AG08395 (cell line): Measurements from ENCODE around the gene ERVMER34-1.

Experiments
- DNase-seq: peaks from one replicate; pipeline ENCODE4 v3.0.0; 2012; ENCODE audit warnings: mixed read lengths, low spot score

Gene ERVMER34-1, protein sequence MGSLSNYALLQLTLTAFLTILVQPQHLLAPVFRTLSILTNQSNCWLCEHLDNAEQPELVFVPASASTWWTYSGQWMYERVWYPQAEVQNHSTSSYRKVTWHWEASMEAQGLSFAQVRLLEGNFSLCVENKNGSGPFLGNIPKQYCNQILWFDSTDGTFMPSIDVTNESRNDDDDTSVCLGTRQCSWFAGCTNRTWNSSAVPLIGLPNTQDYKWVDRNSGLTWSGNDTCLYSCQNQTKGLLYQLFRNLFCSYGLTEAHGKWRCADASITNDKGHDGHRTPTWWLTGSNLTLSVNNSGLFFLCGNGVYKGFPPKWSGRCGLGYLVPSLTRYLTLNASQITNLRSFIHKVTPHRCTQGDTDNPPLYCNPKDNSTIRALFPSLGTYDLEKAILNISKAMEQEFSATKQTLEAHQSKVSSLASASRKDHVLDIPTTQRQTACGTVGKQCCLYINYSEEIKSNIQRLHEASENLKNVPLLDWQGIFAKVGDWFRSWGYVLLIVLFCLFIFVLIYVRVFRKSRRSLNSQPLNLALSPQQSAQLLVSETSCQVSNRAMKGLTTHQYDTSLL

DNA sequence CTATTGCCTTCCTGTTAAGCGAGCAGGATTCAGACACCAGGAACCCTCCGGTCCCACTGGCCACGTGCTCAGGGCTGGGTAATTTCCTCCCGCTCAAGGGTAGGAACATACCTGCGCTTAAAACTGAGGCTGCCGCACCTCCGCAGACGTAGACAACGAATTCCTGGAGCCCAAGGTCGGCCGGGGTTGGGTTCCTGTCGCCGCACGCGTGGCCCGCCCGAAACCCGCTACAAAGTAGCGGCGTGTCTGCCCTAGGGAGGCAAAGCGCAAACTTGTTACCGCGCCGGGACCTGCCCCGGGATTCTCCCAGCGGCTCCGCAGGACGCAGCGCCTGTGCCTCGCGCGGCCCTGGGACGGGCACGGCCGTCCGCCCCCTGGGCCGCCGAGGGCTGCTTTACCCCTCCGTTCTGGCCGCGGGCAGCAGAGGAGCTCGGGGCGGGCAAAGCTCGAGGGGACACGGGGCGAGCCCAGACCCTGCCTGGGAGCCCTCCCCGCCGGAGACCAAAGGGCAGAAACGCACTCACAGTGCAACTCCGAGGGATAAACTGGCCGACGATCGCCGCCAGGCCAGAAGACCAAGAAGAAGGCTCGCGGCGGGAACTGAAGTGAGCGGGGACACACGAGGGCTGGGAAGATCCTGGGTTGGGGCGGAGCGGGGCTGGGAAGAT is at the start of gene ERVMER34-1:
Gene ERVMER34-1, minus strand, starts transcription at position 607 of the 668 bp plus-strand sequence. CDS start 5,905 bp downstream, outside the sequence.
- DNase-seq, result peak; percentile 28

DNA sequence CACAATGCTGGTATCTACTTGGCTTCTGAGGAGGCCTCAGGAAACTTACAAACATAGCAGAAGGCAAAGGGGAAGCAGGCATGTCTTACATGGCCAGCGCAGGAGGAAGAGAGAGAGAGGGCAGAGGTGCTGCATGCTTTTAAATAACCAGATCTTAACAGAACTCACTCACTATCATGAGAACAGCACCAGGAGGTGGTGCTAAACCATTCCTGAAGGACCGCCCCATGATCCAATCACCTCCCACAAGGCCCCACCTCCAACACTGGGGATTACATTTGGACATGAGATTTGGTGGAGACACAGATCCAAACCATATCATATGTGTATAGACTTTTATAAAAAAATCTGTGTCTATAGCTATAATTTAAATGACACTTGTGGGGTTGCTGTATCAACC is 48.6 kb upstream of the ERVMER34-1 start:
- no peak for DNase-seq

DNA sequence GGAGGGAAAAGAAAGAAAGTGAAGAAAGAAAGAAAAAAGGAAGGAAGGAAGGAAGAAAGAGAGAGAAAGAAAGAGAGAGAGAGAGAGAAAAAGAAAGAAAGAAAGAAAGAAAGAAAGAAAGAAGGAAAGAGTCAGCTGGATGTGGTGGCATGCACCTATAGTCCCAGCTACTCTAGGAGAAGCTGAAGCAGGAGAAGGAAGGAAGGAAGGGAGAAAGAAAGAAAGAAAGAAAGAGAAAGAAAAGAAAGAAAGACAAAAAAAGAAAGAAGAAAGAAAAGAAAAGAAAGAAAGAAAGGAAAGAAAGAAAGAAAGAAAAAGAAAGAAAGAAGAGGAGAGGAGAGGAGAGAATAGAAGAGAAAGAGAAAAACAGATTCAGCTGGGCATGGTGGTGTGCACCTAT is 44.3 kb upstream of the ERVMER34-1 start:
- DNase-seq, result no peak

DNA sequence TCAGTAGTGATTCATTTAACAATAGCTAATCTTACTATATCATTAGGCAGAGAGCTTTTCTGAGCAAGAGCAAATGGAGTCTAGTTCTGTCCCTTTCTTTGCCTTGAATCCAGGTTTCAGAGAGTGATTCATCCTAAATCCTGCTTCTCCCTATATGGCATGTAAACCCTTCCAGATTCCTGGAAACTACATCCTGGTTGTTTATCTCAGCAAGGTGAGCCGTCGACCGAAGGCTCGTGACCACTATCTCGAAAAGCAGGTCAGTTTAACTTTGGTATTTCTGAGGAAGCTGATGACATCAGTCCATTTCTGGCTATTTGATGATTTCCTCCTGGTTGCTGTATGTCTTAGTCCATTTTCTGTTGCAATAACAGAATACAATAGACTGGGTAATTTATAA is 40.7 kb upstream of the ERVMER34-1 start:
- no peak for DNase-seq

DNA sequence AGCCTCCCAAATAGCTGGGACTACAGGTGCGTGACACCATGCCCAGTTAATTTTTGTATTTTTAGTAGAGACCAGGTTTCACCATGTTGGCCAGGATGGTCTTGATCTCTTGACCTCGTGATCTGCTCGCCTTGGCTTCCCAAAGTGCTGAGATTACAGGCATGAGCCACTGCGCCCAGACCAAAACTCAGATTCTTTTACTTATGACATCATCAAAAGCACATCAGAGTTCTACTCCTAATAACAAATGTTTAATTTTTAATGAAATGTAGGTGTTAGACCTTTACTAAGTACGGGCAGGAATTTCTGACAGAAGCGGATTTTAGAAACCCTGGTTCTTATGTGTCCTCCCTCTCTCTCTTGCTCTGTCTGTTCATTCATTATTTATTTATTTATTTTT is 38.5 kb upstream of the ERVMER34-1 start:
- no peak for DNase-seq

DNA sequence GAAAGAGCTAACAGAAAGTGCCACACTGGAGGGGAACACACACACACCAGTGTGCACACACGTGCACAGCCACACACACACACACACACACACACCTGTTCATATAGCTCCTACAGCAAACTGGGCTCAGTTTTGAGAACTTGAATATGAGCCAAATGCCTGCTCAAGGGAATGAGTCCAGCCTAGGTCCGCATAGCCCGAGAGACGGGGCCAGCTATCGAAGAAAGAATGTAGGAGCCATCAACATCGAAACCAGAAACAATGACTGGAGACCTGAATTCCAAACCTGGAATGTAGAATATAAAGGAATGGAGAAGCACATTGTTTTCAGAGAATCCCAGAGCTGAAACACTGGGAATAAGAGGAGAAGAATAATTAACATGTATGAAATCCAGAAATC is 37.6 kb upstream of the ERVMER34-1 start:
- no peak for DNase-seq

DNA sequence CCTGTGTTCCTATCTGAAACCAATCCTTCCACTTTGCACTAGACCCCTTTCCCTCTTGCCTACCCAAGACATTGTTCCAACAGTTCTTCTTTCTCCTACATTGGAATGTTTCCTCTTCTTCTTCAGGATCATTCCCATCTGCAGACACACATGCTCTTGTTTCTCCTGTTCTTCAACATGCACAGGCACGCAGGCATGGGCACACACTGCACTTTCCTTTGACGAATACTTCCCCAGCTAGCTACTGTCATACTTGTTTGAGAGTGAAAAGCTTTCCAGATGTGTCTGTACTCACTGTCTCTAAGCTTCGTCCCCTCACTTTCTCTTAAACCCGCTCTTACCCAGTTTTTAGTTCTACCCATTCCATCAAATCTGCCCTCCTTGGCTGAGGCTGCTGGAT is 31.8 kb upstream of the ERVMER34-1 start:
- no peak for DNase-seq

DNA sequence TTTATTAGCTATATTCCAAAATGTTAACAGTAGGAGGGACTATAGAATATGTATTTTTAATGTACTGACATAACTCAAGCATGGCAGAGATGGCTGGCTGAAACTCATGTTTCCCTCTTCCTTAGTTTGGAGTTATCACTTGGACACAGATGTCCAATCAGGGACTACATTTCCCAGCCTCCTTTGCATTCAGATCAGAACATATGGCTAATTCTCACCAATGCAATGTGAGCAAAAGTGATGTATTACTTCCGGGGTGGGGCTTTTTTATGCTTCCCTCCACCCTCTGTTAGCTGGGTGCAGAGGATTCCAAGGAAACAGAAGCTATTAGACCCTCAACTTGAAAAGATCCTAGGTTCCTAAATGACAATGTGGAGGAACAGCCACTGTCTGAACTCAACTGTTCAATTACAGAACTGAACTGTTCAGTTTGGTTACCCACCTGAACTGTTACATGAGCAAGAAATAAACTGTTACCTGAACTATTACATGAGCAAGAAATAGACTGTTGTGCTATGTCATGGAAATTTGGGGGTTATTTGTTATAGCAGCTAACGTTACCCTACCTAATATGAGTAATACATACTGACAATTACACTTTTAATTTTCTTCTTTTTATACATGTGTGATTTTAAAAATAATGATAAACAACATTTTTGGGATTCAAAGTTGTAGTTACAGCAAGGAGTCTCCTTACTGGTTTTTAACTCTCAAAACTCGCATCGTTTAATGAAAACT is 29.6 kb upstream of the ERVMER34-1 start:
- DNase-seq, result no peak

DNA sequence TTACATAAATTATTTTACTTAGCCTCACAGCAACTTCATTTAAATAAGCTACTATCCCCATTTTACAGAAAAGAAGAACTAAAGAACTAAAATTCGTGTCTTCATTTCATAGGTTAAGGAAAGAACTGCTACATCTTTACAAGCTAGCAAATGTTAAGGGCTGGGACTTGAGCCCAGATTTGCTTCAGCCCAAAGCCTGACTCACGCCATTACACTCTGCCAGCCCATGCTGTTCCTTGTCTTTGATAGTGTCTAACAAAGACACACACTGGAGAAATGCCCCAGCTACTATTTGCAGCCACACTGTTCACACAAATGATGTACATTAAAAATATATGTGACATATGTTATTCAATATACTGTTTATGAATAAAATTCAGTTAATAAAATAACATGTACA is 29.0 kb upstream of the ERVMER34-1 start:
- peak; percentile 77 for DNase-seq

DNA sequence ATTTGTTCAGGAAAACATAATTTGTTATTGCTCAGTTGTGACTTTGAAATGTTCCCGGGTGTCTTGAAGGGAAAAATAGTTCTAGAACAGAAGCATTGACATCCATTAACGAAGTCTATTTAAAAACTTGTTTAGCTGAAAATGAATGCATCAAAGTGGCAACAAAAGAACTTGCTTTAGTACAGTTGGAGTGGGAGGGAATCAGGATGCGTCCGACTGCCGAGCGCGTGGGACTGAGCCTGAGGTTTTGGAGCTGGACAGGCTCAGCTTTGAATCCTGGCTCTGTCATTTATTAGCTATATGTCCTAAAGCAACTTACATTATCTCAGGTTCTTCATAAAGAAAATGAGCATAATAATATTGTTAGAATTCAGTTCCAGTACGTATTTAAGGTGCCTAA is 9.0 kb upstream of the ERVMER34-1 start:
- no peak for DNase-seq

DNA sequence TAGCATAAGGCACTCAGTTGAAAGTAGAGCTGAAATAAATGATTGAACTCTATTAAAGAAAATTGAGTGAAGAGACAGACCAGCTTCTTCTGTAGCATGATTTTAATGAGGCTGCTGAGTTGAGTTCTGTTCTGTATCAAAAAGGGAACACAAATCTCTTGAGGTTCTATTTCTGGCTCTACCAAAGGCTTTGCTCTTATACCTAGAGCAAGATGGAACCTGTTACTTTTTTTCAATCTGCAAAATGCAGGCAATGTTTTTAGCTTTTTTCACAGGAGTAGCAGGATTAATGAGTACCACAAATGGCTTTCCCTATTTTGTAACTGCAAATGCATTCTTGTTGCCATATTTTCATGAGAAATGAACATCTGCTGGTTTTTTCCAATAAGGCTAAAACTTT is 4.2 kb upstream of the ERVMER34-1 start:
- DNase-seq, result no peak

DNA sequence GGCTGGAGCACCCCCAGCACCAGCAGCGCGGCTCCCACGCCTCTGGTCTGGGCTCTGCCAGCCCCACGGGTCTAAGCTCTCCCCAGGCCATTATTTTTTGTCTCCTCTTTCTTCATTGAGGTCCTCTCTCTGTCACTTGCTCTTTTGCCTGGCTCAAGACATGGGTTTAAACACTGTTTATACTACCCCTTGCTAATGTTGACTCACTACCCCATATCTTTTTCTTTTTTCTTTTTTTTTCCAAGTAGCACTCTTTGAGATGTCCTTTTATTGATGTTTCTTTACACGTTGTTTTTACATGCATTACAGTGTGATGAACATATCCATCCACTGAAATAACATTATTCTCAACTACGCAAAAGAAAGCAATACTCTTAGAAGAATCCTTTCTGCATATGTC is 1.7 kb upstream of the ERVMER34-1 start:
- DNase-seq, result no peak

DNA sequence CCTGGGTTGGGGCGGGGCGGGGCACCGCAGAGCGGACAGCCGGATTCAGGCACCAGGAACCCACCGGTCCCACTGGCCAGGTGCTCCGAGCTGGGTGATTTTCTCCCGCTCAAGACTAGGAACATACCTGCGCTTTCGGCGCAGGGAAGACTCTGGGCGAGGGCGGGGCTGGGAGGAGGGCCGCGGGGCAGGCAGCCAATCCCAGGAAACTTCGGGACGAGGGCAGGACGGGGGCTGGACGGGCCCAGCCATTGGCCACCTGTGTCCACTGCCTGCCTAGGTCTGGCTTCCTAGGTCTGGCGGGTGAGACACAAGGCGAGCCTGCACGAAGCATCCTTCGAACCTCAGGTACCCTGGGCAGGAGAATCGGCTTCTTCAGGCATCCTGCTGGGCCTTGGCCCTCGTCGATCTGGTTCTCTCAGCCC is 274 bp upstream of the ERVMER34-1 start:
- DNase-seq, result peak; percentile 22

DNA sequence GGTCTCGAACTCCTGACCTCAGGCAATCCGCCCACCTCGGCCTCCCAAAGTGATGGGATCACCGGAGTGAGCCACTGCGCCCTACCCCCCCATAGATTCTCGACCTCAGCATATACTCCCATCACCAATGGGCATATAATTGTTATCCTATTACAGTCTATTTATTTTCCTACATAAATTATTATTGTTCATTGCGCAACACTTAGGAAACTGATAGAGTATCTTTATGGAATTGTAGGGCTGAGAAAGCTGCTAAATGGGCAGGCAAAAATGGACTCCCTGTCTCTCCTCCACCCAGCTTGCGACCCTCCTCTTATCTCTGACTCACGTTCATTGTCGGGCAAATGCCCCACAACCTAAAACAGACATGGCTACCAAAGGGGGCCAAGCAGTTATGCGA is 1.0 kb downstream of the ERVMER34-1 start:
- no peak for DNase-seq

DNA sequence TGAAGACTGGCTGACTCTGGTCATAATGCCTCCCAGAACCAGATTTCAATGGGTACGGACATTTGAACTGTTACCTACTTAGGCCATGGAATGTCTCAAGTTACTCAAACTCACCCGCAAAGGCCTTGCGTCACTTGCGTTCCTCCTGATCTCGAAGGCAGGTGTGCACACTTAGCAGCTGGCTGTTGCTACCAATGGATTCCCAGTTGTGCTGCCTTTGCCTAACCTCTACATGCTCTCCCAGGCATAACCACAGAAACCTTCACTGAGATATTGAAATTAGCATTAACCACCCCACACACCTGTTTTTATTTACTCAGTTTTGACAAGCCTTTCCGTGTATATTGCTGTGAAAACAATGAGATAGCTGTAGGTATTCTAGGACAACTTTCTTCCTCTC is 2.8 kb downstream of the ERVMER34-1 start:
- DNase-seq, result no peak

DNA sequence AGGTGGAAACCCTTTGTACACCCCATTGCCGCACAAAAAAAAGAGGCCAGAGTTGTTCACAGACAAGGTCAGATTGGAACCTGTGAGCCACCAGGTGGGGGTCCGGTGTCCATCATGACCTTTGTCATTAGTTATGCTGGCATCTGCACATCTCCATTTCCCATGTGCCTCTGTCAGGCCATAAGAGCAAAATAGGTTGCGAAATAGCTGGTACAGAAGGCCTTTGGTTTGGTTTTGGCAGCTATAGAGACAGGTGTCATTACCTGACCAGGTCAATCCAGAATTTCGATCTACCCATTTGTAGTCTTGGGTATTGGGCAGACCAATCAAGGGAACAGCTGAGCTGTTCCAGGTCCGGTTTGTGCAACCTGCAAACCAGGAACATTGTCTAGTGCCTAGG is 6.6 kb downstream of the ERVMER34-1 start:
- no peak for DNase-seq

DNA sequence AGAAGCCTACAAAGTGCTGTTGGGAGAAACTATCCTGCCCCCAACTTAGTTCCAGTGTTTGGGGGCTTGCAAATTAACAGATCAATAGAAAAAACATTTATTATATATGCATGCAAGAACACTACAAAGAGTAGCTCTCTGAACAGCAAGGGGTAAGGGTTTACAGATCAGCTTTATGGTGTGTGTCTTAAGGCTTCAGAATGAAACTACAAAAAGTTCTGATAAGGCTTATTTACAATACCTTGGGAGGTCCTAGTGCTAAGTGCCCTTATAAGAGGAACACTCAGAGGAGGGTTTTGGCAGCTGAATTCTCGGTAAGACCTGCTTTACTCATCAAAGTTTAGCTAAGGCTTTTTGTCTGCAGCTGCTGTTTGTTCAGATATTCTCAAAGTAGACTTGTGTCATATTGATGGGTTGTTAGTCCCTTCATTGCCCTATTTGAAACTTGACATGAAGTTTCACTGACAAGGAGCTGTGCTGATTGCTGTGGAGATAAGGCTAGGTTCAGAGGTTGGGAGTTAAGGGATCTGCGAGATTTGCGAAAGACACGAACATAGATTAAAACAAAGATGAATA is 7.7 kb downstream of the ERVMER34-1 start:
- DNase-seq, result no peak

DNA sequence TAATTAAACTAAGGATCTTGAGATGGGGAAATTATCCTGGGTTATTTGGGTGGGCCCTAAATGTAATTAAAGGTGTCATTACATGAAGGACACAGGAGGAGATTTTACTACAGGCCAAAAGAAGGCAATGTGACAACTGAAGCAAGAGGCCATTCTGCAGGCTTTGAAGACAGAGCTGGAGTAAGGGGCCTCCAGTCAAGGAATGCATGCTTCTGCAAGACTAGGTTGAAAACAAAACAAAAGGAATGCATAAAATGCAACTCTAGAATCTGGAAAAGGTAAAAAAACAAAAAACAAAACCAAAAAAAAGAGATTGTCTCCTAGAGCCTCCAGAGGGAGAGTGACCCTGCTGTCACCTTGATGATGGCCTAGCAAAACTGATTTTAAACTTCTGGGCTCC is 21.6 kb downstream of the ERVMER34-1 start:
- no peak for DNase-seq

DNA sequence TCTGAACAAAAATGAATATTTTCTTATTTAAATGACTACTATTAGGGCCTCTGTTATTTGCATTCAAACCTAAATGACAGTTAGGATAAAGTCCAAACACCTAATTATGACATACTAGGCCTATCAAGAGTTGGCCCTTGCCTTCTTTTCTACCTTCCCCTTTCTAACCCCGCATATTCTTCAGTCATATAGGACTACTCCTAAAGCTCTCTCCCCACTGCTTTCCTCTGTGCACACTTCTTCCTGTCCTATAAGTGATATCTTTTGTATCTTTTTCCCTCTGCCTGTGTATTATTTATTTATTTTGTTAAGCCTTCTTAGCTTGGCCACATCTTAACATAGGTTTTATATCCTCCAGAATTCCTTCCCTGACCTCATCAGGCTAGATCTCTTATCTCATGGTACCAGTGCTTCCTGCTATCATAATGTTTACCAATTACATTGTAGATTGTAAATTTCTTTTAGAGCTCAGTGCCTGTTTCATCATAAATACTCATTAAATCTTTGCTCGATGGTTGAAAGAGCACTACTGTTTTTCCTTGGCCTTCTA is 22.5 kb downstream of the ERVMER34-1 start:
- no peak for DNase-seq

DNA sequence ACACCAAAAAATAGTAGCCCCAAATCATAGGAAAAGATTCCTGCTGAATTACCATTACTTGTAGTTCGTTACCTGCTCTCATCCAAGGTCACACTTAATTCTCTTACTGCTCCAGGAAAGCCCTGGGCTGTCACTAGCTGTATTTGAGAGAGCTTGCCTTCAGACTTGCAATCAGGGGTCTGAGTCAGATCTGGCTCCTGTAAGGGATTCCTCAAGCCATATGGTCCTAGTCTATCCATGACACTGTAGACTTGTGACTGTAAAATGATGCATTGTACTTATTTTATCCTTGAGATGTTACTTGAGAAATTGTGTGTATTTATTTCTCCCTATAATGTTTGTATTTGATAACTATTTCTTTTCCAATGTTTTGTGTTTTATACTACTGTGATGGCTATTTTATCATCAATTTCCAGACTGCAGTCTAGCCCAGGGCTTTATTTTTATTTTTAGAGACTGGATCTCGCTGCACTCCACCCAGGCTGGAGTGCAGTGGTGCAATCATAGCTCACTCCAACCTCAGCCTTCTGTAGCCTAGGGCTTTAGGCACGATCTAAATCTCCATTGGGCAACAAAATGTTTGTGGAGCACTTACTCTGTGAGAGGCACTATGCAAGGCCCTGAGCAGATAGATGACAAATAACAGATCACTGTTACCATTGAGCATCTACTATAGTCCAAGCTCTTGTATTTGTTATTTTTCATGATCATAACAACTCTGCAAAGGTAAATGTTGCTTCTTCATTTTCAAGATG is 24.2 kb downstream of the ERVMER34-1 start:
- no peak for DNase-seq
